Measurements from ENCODE around the gene KCTD16.

Gene KCTD16

GRCh38 chr5:144219869-144220268 lies 49.2 kb downstream of the KCTD16 start:
- DNase-seq: no peak

- DNase-seq: no peak
Measured at GRCh38 chr5:144227363-144227999, 56.8 kb downstream of the KCTD16 start.

- DNase-seq: peak; percentile 5
Measured at GRCh38 chr5:144230806-144231205, 60.1 kb downstream of the KCTD16 start.

- DNase-seq: no peak
Measured at GRCh38 chr5:144232285-144232684, 61.6 kb downstream of the KCTD16 start.

GRCh38 chr5:144236499-144236898 lies 65.8 kb downstream of the KCTD16 start:
- no peak for DNase-seq

GRCh38 chr5:144237851-144238250 lies 67.2 kb downstream of the KCTD16 start:
- DNase-seq: no peak

- DNase-seq: no peak
Measured at GRCh38 chr5:144247131-144247530, 76.5 kb downstream of the KCTD16 start.

GRCh38 chr5:144248015-144248414 lies 77.3 kb downstream of the KCTD16 start:
- no peak for DNase-seq

GRCh38 chr5:144249755-144250464 lies 79.2 kb downstream of the KCTD16 start:
- DNase-seq: no peak

GRCh38 chr5:144254552-144254951 lies 83.9 kb downstream of the KCTD16 start:
- no peak for DNase-seq

GRCh38 chr5:144260121-144260520 lies 89.4 kb downstream of the KCTD16 start:
- no peak for DNase-seq

GRCh38 chr5:144265643-144266247 lies 95.1 kb downstream of the KCTD16 start:
- no peak for DNase-seq

- no peak for DNase-seq
Measured at GRCh38 chr5:144267961-144268513, 97.4 kb downstream of the KCTD16 start.

- DNase-seq: no peak
Measured at GRCh38 chr5:144273232-144274027, 102.8 kb downstream of the KCTD16 start.

GRCh38 chr5:144275329-144275728 lies 104.7 kb downstream of the KCTD16 start:
- no peak for DNase-seq

GRCh38 chr5:144276034-144276822 lies 105.6 kb downstream of the KCTD16 start:
- no peak for DNase-seq

- DNase-seq: no peak
Measured at GRCh38 chr5:144281784-144282183, 111.1 kb downstream of the KCTD16 start.

GRCh38 chr5:144284036-144284435 lies 113.4 kb downstream of the KCTD16 start:
- no peak for DNase-seq

- DNase-seq: no peak
Measured at GRCh38 chr5:144284931-144285502, 114.3 kb downstream of the KCTD16 start.

GRCh38 chr5:144289277-144289676 lies 118.6 kb downstream of the KCTD16 start:
- DNase-seq: no peak

- DNase-seq: no peak
Measured at GRCh38 chr5:144292029-144292428, 121.4 kb downstream of the KCTD16 start.

- DNase-seq: no peak
Measured at GRCh38 chr5:144295284-144295683, 124.6 kb downstream of the KCTD16 start.

Measured in NCI-H1694 (cell line).